ENCODE measurements around the gene TMEM151A. TPM values are rescaled to one million over a fixed set of nuclear protein-coding genes. Genes with fewer than 3 reads are reported as not detected.

The TMEM151A gene
- total RNA-seq, 6 experiments from 2014 or later: 0.07 to 0.11 TPM; not detected in 4

GRCh38 chr11:66291303-66291705 is 390 bp upstream of the TMEM151A start:
- Mint-ChIP-seq H3K9me3 (no peaks in the 10 kb centered on the region), H3K27me3 (ENCODE audit: insufficient read depth) (peaks cover 13% of the 10 kb centered on the region), H3K4me3 (peak overlapping the region; percentile 96; the same call in 1 of the 2 replicates), H3K4me1 (ENCODE audit: low read depth) (peaks cover 30% of the 10 kb centered on the region), H3K27ac (no peak overlapping the region), H3K36me3 (ENCODE audit: low read depth) (no peaks in the 10 kb centered on the region)
- TF ChIP-seq, protein P1, sequence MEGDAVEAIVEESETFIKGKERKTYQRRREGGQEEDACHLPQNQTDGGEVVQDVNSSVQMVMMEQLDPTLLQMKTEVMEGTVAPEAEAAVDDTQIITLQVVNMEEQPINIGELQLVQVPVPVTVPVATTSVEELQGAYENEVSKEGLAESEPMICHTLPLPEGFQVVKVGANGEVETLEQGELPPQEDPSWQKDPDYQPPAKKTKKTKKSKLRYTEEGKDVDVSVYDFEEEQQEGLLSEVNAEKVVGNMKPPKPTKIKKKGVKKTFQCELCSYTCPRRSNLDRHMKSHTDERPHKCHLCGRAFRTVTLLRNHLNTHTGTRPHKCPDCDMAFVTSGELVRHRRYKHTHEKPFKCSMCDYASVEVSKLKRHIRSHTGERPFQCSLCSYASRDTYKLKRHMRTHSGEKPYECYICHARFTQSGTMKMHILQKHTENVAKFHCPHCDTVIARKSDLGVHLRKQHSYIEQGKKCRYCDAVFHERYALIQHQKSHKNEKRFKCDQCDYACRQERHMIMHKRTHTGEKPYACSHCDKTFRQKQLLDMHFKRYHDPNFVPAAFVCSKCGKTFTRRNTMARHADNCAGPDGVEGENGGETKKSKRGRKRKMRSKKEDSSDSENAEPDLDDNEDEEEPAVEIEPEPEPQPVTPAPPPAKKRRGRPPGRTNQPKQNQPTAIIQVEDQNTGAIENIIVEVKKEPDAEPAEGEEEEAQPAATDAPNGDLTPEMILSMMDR (IDR thresholded peaks at IDR 0.05): no peak
- DNase-seq: no peak

DNA sequence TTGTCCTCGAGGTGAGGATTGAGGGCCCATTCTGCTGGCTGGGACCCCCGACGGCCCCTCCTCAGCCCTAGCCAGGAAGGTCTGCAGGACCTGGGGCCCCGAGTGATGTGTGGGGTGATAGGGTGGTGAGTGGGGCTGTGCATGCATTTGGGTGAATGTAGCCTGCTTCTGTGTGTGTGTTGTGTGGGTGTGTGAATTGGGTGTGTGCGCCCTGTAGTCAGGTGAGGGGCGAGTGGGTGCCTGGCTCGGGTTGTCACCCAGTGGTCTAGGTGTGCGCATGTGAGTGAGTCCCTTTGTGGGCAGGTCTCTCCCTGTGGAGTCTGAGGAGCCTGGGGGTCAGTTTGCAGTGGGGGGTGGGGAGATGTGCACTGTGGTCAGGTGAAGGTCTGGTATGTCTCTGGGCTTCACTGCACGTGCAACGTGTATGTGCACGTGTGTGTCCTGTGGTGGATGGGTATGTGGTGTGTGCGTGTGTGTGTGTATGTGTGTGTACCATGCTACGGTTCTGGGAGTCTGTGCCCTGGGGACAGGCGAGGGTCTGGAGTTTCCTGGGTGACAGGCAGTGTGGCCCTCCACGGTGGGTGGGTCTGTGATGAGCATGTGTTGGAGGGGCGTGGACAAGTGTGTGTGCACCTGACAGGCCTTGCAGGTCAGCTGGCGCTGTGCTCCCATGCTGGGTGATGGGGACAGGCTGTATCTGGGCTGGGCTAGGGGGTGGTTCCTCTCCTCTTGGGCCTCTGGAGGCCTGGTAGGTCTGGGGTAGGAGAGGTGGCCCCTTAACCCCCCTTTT is 1.0 kb downstream of the TMEM151A start:
- H3K27ac Mint-ChIP-seq: no peak overlapping the region
- H3K9me3 Mint-ChIP-seq: no peaks in the 10 kb centered on the region
- H3K27me3 Mint-ChIP-seq (ENCODE audit: insufficient read depth): peaks cover 20% of the 10 kb centered on the region
- no peak for DNase-seq
- no peak overlapping the region for H3K4me3 Mint-ChIP-seq
- H3K36me3 Mint-ChIP-seq (ENCODE audit: low read depth): no peaks in the 10 kb centered on the region
- TF ChIP-seq, protein P1 (IDR thresholded peaks at IDR 0.05): no peak
- peaks cover 20% of the 10 kb centered on the region for H3K4me1 Mint-ChIP-seq (ENCODE audit: low read depth)

- H3K9me3 Mint-ChIP-seq: no peaks in the 10 kb centered on the region
- H3K36me3 Mint-ChIP-seq (ENCODE audit: low read depth): no peaks in the 10 kb centered on the region
- peaks cover 20% of the 10 kb centered on the region for H3K27me3 Mint-ChIP-seq (ENCODE audit: insufficient read depth)
- H3K4me3 Mint-ChIP-seq: no peak overlapping the region
- TF ChIP-seq, protein P1 (IDR thresholded peaks at IDR 0.05): no peak
- H3K27ac Mint-ChIP-seq: no peak overlapping the region
- no peak for DNase-seq
- H3K4me1 Mint-ChIP-seq (ENCODE audit: low read depth): peaks cover 19% of the 10 kb centered on the region
Observed at GRCh38 chr11:66293352-66293751, 1.7 kb downstream of the TMEM151A start.

DNA sequence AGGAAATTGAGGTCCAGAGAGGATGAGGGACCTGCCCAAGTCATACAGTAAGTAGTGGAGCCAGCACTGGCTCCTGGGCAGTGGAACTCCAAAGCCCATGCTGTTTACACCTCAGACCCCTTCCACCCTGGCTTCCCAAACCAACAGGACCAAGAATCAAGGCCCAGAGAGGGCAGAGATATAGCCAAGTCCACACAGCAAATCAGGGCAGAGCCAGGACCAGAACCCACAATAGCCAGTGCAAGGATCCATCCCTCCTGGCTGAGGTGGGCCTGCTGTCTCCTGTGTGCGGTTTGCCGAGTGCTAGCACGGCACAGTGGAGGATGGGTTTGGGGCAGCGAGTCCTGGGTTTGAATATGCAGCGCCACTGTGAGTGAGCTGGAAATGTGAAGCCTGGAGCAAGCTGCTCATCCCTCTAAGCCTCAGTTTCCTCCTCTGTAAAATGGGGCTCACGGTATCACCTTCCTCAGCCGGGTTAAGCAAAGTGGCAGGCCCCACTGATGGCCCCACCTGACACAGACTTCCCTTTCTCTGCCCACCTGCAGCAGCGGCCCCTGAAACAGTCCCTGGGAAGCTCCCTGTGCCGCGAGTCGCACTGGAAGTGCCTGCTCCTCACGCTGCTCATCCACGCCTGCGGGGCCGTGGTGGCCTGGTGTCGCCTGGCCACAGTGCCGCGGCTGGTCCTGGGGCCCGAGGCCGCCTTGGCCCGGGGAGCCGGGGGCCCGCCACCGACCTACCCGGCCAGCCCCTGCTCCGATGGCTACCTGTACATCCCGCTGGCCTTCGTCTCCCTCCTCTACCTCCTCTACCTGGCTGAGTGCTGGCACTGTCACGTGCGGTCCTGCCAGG is 2.3 kb downstream of the TMEM151A start:
- Mint-ChIP-seq H3K27ac (no peak overlapping the region), H3K36me3 (ENCODE audit: low read depth) (no peaks in the 10 kb centered on the region), H3K4me1 (ENCODE audit: low read depth) (peaks cover 19% of the 10 kb centered on the region), H3K9me3 (no peaks in the 10 kb centered on the region), H3K27me3 (ENCODE audit: insufficient read depth) (peaks cover 18% of the 10 kb centered on the region), H3K4me3 (no peak overlapping the region)
- no peak for DNase-seq
- TF ChIP-seq, protein P1 (IDR thresholded peaks at IDR 0.05): no peak

DNA sequence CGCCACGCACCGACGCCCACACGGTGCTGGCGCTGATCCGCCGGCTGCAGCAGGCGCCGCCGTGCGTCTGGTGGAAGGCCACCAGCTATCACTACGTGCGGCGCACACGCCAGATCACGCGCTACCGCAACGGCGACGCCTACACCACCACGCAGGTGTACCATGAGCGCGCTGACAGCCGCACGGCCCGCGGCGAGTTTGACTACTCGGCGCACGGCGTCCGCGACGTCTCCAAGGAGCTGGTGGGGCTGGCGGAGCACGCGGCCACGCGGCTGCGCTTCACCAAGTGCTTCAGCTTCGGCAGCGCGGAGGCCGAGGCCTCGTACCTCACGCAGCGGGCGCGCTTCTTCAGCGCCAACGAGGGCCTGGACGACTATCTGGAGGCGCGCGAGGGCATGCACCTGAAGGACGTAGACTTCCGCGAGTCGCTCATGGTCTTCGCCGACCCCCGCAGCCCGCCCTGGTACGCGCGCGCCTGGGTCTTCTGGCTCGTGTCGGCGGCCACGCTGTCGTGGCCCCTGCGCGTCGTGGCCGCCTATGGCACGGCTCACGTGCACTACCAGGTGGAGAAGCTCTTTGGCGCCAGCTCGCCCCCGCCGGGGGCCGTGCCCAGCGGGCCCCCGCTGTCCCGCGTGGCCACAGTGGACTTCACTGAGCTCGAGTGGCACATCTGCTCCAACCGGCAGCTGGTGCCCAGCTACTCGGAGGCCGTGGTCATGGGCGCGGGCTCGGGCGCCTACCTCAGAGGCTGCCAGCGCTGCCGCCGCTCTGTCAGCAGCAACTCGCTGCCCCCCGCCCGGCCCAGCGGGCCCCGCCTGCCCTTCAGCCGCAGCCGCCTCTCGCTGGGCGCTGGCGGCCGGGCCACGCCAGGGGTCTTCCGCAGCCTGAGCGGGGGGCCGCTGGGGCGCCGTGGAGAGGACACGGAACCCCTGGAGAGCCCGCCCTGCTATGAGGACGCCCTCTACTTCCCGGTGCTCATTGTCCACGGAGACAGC is 3.2 kb downstream of the TMEM151A start:
- no peaks in the 10 kb centered on the region for H3K36me3 Mint-ChIP-seq (ENCODE audit: low read depth)
- H3K27ac Mint-ChIP-seq: no peak overlapping the region
- no peak overlapping the region for H3K4me3 Mint-ChIP-seq
- TF ChIP-seq, protein P1 (IDR thresholded peaks at IDR 0.05): no peak
- H3K27me3 Mint-ChIP-seq (ENCODE audit: insufficient read depth): peaks cover 15% of the 10 kb centered on the region
- peaks cover 12% of the 10 kb centered on the region for H3K4me1 Mint-ChIP-seq (ENCODE audit: low read depth)
- H3K9me3 Mint-ChIP-seq: no peaks in the 10 kb centered on the region
- no peak for DNase-seq
